K562 (cell line): ENCODE results near the gene NDUFC2.

ENCODE experiments used
- ATF6 ChIP-seq: sonication (generic); formaldehyde crosslinking; IDR thresholded peaks from 2 replicates; pipeline ENCODE4 v1.4.0; 2020; ENCODE audit warnings: mild to moderate bottlenecking, missing genetic modification reagents
- CEBPG ChIP-seq, 3 experiments: fragments of 200-800 bp in 1 of 3; sonication (Bioruptor generic) in 1 of 3; sonication (generic) in 1 of 3; formaldehyde crosslinking in 1 of 3; IDR thresholded peaks in 2 of 3; conservative IDR thresholded peaks in 1 of 3; 2 replicates each; pipeline versions ENCODE4 v1.6.1 to v1.8.0; 2016 to 2022; ENCODE audit warnings: missing compliant biosample characterization in 2 of 3, missing genetic modification characterization in 2 of 3, mild to moderate bottlenecking in 1 of 3, missing genetic modification reagents in 1 of 3
- CREB1 ChIP-seq, 2 experiments: sonication (generic) in 1 of 2; formaldehyde crosslinking in 1 of 2; IDR thresholded peaks; 2 replicates each; pipeline versions ENCODE4 v1.6.1 to v1.8.0; 2012 to 2022; ENCODE audit warnings: inconsistent platforms in 1 of 2, mild to moderate bottlenecking in 1 of 2, missing genetic modification reagents in 1 of 2, moderate library complexity in 1 of 2
- CTCF ChIP-seq, 3 experiments: IDR thresholded peaks in 2 of 3; conservative IDR thresholded peaks in 1 of 3; 2 replicates each; pipeline ENCODE4 v1.5.1; 2011 to 2012; ENCODE audit warnings: low read length in 3 of 3, mild to moderate bottlenecking in 3 of 3, control low read depth in 2 of 3, improper control_type of control experiment in 1 of 3, inconsistent platforms in 1 of 3, low read depth in 1 of 3, mixed read lengths in 1 of 3, moderate library complexity in 1 of 3; ENCODE audit not compliant: insufficient read depth in 2 of 3
- DLX4 ChIP-seq: fragments of 250-450 bp; sonication (Bioruptor Pico); IDR thresholded peaks from 2 replicates; pipeline ENCODE4 v1.6.1; 2021; ENCODE audit warnings: mild to moderate bottlenecking
- GABPA ChIP-seq: fragments of 200-800 bp; sonication (Bioruptor generic); conservative IDR thresholded peaks from 2 replicates; pipeline ENCODE4 v1.6.1; 2016; ENCODE audit warnings: low read depth, missing genetic modification characterization, missing compliant biosample characterization
- GATA2 ChIP-seq: sonication (generic); formaldehyde crosslinking; IDR thresholded peaks from 2 replicates; pipeline ENCODE4 v1.4.0; 2020; ENCODE audit warnings: mild to moderate bottlenecking, missing genetic modification reagents
- HMG20A ChIP-seq: fragments of 450-650 bp; formaldehyde crosslinking; conservative IDR thresholded peaks from 2 replicates; pipeline ENCODE4 v1.4.0; 2020; ENCODE audit warnings: mild to moderate bottlenecking, mixed read lengths
- NFE2L1 ChIP-seq: fragments of 450-650 bp; IDR thresholded peaks from 2 replicates; pipeline ENCODE4 v1.6.1; 2016; ENCODE audit warnings: missing genetic modification characterization, low read depth, mild to moderate bottlenecking, missing compliant biosample characterization, moderate library complexity, borderline replicate concordance
- NR2C2 ChIP-seq, 2 experiments: fragments of 200-800 bp in 1 of 2; sonication (Bioruptor generic) in 1 of 2; sonication (generic) in 1 of 2; formaldehyde crosslinking in 1 of 2; IDR thresholded peaks; 2 replicates each; pipeline versions ENCODE4 v1.6.1 to v1.8.0; 2016 to 2022; ENCODE audit warnings: mild to moderate bottlenecking in 1 of 2, missing compliant biosample characterization in 1 of 2, missing genetic modification characterization in 1 of 2, missing genetic modification reagents in 1 of 2
- PATZ1 ChIP-seq: fragments of 250-450 bp; sonication (Bioruptor Pico); IDR thresholded peaks from 2 replicates; pipeline ENCODE4 v1.5.0; 2020; ENCODE audit warnings: mild to moderate bottlenecking, borderline replicate concordance
- PHB2 ChIP-seq: fragments of 450-650 bp; IDR thresholded peaks from 2 replicates; pipeline ENCODE4 v1.6.1; 2017; ENCODE audit warnings: low read depth
- TEAD4 ChIP-seq, 2 experiments: sonication (generic) in 1 of 2; formaldehyde crosslinking in 1 of 2; IDR thresholded peaks; 2 replicates each; pipeline versions ENCODE4 v1.6.1 to v1.8.0; 2012 to 2022; ENCODE audit warnings: borderline replicate concordance in 1 of 2, inconsistent platforms in 1 of 2, low read length in 1 of 2, mild to moderate bottlenecking in 1 of 2, missing genetic modification reagents in 1 of 2
- ZNF146 ChIP-seq: IDR thresholded peaks from one replicate; pipeline ENCODE4 v1.6.1; 2018; ENCODE audit warnings: missing compliant biosample characterization; ENCODE audit not compliant: unreplicated experiment

GRCh38 chr11:78037056-78037455 lies 42.6 kb downstream of the NDUFC2 start:
- no peak for TF ChIP-seq CREB1 (IDR thresholded peaks at IDR 0.05)
- no peak for TF ChIP-seq CREB1 (CRISPR knock-in tag; IDR thresholded peaks at IDR 0.05)
- no peak for TF ChIP-seq ATF6 (CRISPR knock-in tag)
- TF ChIP-seq PATZ1 (CRISPR knock-in tag): no peak
- no peak for TF ChIP-seq ZNF146 (CRISPR knock-in tag)
- TF ChIP-seq NFE2L1 (tag): no peak
- TF ChIP-seq CTCF (IDR thresholded peaks at IDR 0.05 in 2 of 3, conservative IDR thresholded peaks at IDR 0.05 in 1 of 3; ENCODE audit: insufficient read depth in 2 of 3, low read depth in 1 of 3, low read length in 3 of 3): no peak
- TF ChIP-seq DLX4: no peak
- TF ChIP-seq HMG20A (CRISPR knock-in tag): no peak
- no peak for TF ChIP-seq GABPA
- no peak for TF ChIP-seq CEBPG (CRISPR knock-in tag; IDR thresholded peaks at IDR 0.05)
- no peak for TF ChIP-seq CEBPG (tag; conservative IDR thresholded peaks at IDR 0.05 in 1 of 2, IDR thresholded peaks at IDR 0.05 in 1 of 2)
- no peak for TF ChIP-seq TEAD4 (IDR thresholded peaks at IDR 0.05; ENCODE audit: low read length)
- TF ChIP-seq TEAD4 (CRISPR knock-in tag; IDR thresholded peaks at IDR 0.05; ENCODE audit: borderline replicate concordance): no peak
- no peak for TF ChIP-seq GATA2 (CRISPR knock-in tag)
- no peak for TF ChIP-seq PHB2
- no peak for TF ChIP-seq NR2C2 (CRISPR knock-in tag; IDR thresholded peaks at IDR 0.05)
- TF ChIP-seq NR2C2 (tag; IDR thresholded peaks at IDR 0.05): no peak
